Measurements from ENCODE around the gene TOX2. TPM values are rescaled to one million over a fixed set of nuclear protein-coding genes. Genes with fewer than 3 reads are reported as not detected.

TOX2 gene
- total and polyA plus RNA-seq, 10 donors, result 1.1 to 6.4 (median 5.0) TPM

DNA sequence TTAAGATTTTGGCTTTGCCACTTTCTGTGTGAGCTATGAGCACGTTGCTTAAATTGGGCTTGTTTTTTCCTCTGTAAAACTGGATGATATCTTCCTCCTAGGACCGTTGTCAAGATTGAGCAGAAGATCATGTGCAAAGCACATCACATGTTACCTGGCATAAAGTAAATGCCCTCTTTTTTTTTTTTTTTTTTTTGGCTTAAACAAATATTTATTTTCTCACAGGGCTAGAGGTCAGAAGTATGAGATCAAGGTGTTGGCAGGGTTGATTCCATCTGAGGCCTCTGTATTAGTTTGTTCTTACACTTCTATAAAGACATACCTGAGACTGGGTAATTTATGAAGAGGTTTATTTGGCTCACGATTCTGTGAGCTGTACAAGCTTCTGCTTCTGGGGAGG lies 42.7 kb downstream of the TOX2 start:
- H3K9me3 ChIP-seq, result no peaks in the 10 kb centered on the region
- intact Hi-C loops (cut with DNase I; ENCODE audit: low total_unique reads), result no loop called here
- no peak overlapping the region for H3K4me3 ChIP-seq
- WGBS, 5 donors, result 86 to 95% (median 91%) methylated on average over 3 of the region's 3 CpGs
- DNase-seq, result no peak
- H3K27ac ChIP-seq, result no peak overlapping the region
- TF ChIP-seq POLR2AphosphoS5 (IDR thresholded peaks at IDR 0.05) (no peak), POLR2A (IDR thresholded peaks at IDR 0.05) (no peak)
- TF ChIP-seq, protein P1, sequence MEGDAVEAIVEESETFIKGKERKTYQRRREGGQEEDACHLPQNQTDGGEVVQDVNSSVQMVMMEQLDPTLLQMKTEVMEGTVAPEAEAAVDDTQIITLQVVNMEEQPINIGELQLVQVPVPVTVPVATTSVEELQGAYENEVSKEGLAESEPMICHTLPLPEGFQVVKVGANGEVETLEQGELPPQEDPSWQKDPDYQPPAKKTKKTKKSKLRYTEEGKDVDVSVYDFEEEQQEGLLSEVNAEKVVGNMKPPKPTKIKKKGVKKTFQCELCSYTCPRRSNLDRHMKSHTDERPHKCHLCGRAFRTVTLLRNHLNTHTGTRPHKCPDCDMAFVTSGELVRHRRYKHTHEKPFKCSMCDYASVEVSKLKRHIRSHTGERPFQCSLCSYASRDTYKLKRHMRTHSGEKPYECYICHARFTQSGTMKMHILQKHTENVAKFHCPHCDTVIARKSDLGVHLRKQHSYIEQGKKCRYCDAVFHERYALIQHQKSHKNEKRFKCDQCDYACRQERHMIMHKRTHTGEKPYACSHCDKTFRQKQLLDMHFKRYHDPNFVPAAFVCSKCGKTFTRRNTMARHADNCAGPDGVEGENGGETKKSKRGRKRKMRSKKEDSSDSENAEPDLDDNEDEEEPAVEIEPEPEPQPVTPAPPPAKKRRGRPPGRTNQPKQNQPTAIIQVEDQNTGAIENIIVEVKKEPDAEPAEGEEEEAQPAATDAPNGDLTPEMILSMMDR (IDR thresholded peaks at IDR 0.05 in 8 of 11, conservative IDR thresholded peaks at IDR 0.05 in 3 of 11), result no peak
- peaks cover 35 to 86% (median 56%) of the 10 kb centered on the region in 6 donors for H3K4me1 ChIP-seq
- H3K36me3 ChIP-seq, result no peaks in the 10 kb centered on the region
- H3K27me3 ChIP-seq (replicated peaks in 1 of 7), result no peaks in the 10 kb centered on the region

DNA sequence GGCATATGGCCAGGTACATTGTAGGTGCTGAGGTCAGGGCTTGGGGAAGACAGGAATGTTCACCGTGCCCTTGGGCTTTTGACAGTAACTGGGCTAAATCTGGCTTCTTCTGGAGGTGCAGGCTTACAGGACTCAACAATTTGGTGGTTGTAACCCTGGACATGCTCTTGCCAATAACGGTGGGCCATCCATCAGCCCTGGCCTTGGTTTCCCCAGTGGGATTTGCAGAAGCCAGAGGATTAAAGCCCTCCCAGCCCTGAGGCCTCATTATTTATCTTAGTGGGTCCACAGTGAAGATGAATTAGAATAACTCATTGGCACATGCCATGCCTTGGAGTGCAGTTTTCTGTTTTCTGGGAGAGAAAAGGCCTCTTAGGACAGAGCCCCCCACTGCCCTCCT lies 44.0 kb downstream of the TOX2 start:
- Histone ChIP-seq H3K27ac (peak overlapping the region in 3 of 8 donors; percentile 58 to 67 (median 61)), H3K36me3 (no peaks in the 10 kb centered on the region), H3K27me3 (replicated peaks in 1 of 7) (peaks cover 0 to 4% (median 0%) of the 10 kb centered on the region in 7 donors), H3K4me1 (peaks cover 35 to 82% (median 56%) of the 10 kb centered on the region in 6 donors), H3K9me3 (no peaks in the 10 kb centered on the region), H3K4me3 (no peak overlapping the region)
- intact Hi-C loops (cut with DNase I; ENCODE audit: low total_unique reads), result no loop called here
- DNase-seq, result no peak
- 88 to 93% (median 89%) methylated on average over 1 to 2 of the region's 2 CpGs for WGBS, 5 donors
- TF ChIP-seq POLR2AphosphoS5 (IDR thresholded peaks at IDR 0.05) (no peak), POLR2A (IDR thresholded peaks at IDR 0.05) (no peak)
- TF ChIP-seq, protein P1 (IDR thresholded peaks at IDR 0.05 in 8 of 11, conservative IDR thresholded peaks at IDR 0.05 in 3 of 11), result no peak

DNA sequence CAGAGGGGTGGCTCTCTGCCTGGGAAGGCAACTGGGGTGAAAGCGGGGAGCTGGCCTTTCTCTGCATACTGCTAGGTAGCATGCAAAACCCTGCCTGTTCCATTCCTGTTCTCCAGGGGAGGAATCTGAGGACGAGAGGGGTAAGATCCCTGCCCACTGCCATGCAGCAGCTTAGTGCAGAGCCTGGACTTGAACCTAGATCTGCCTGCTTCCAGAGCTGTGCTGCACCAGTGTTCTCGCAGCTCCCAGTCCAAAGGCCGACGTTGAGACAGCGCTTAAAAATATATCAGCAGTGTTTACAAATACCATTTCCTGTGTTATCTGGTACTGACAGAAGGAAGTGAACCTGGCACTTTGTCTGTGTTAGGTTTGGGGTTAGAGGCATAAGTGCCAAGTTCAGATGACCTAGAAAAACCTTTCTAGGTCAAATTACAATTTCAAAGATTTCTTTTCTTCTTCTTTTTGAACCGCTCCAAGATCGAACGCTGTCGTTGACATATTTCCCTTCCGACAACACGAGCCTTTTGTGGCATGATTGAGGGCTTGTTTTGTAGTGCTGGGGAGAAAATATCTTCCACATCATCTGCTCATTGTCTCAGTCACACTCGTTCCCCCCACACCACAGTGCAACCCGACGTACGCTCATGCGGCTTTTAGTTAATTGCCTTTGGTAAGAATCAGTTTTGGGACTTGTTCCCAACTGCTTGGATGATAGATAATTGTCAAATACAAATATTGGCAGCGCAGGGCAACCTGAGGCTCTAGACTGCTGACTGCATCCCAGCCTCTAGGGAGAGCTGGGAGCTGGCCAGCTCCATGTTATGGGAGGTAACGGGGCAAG lies 44.6 kb downstream of the TOX2 start:
- WGBS, 5 donors, result 17 to 31% (median 19%) methylated on average over 19 of the region's 19 CpGs
- Histone ChIP-seq H3K27ac (peak overlapping the region in 4 of 8 donors; percentile 48 to 67 (median 60)), H3K36me3 (no peaks in the 10 kb centered on the region), H3K4me3 (peak overlapping the region in 1 of 8 donors; percentile 7), H3K9me3 (no peaks in the 10 kb centered on the region), H3K27me3 (replicated peaks in 1 of 7) (peaks cover 0 to 5% (median 0%) of the 10 kb centered on the region in 7 donors), H3K4me1 (peaks cover 32 to 82% (median 58%) of the 10 kb centered on the region in 6 donors)
- intact Hi-C loops (cut with DNase I; ENCODE audit: low total_unique reads), result no loop called here
- TF ChIP-seq, protein P1 (IDR thresholded peaks at IDR 0.05 in 8 of 11, conservative IDR thresholded peaks at IDR 0.05 in 3 of 11), result no peak
- no peak for TF ChIP-seq POLR2AphosphoS5 (IDR thresholded peaks at IDR 0.05)
- TF ChIP-seq POLR2A (IDR thresholded peaks at IDR 0.05), result no peak
- DNase-seq, result peak; percentile 72

DNA sequence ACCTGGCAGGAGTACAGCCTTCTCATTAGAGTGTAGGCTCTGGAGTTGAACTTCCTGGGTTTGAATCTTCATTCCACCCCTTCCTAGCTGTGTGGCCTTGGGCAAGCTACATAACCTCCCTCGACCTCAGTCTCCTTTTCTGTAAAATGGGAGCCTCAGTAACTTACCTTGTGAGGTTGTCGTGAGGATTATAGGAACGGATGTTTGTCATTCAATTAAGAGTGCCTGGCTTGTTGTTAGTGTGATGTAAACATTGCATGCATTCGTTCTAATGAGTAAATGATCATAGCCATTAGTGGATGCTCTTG lies 45.2 kb downstream of the TOX2 start:
- H3K9me3 ChIP-seq, result no peaks in the 10 kb centered on the region
- no peak for DNase-seq
- WGBS, 5 donors, result 78 to 84% (median 81%) methylated on average over 4 of the region's 4 CpGs
- TF ChIP-seq, protein P1 (IDR thresholded peaks at IDR 0.05 in 8 of 11, conservative IDR thresholded peaks at IDR 0.05 in 3 of 11), result no peak
- TF ChIP-seq POLR2A (IDR thresholded peaks at IDR 0.05) (no peak), POLR2AphosphoS5 (IDR thresholded peaks at IDR 0.05) (no peak)
- peak overlapping the region in 4 of 8 donors; percentile 48 to 67 (median 60) for H3K27ac ChIP-seq
- peaks cover 27 to 82% (median 56%) of the 10 kb centered on the region in 6 donors for H3K4me1 ChIP-seq
- intact Hi-C loops (cut with DNase I; ENCODE audit: low total_unique reads), result no loop called here
- no peaks in the 10 kb centered on the region for H3K36me3 ChIP-seq
- peaks cover 0 to 5% (median 0%) of the 10 kb centered on the region in 7 donors for H3K27me3 ChIP-seq (replicated peaks in 1 of 7)
- H3K4me3 ChIP-seq, result peak overlapping the region in 1 of 8 donors; percentile 7
